GM19463 (cell line): ENCODE data around the gene MLC1.

Experiments
- ATAC-seq: cut with Tn5 transposase; IDR thresholded peaks from one replicate; pipeline ENCODE4 v1.9.1; 2021; ENCODE audit warnings: mild to moderate bottlenecking, moderate library complexity; ENCODE audit not compliant: unreplicated experiment

The MLC1 gene

GRCh38 chr22:50058906-50059880 is 26.0 kb downstream of the MLC1 start:
- ATAC-seq: no peak

- no peak for ATAC-seq
These were observed 26.9 kb downstream of the MLC1 start, which contains the start of gene TTLL8 for GRCh38 chr22:50058061-50058905. TSS of gene TTLL8 (minus strand) at chr22:50058298.

GRCh38 chr22:50057278-50058060 is 27.8 kb downstream of the MLC1 start:
- no peak for ATAC-seq

- no peak for ATAC-seq
These were observed 28.8 kb downstream of the MLC1 start for GRCh38 chr22:50056214-50056972.

GRCh38 chr22:50053861-50054260 is 31.4 kb downstream of the MLC1 start:
- ATAC-seq: no peak

GRCh38 chr22:50051930-50052329 is 33.3 kb downstream of the MLC1 start:
- ATAC-seq: no peak

- no peak for ATAC-seq
These were observed 35.7 kb downstream of the MLC1 start for GRCh38 chr22:50049299-50050195.

GRCh38 chr22:50048836-50049235 is 36.4 kb downstream of the MLC1 start:
- ATAC-seq: no peak

GRCh38 chr22:50048061-50048765 is 37.0 kb downstream of the MLC1 start:
- ATAC-seq: no peak

GRCh38 chr22:50047346-50047745 is 37.9 kb downstream of the MLC1 start:
- no peak for ATAC-seq

- ATAC-seq: no peak
These were observed 38.6 kb downstream of the MLC1 start for GRCh38 chr22:50046481-50047245.

- no peak for ATAC-seq
These were observed 39.2 kb downstream of the MLC1 start for GRCh38 chr22:50046019-50046415.

GRCh38 chr22:50045211-50046018 is 39.8 kb downstream of the MLC1 start:
- ATAC-seq: no peak

- ATAC-seq: no peak
These were observed 40.6 kb downstream of the MLC1 start for GRCh38 chr22:50044485-50045118.

GRCh38 chr22:50041361-50042065 is 43.7 kb downstream of the MLC1 start:
- ATAC-seq: no peak

GRCh38 chr22:50040717-50041116 is 44.5 kb downstream of the MLC1 start:
- no peak for ATAC-seq
